ENCODE results near the gene YIPF1.

GRCh38 chr1:53891678-53892077 lies 2.1 kb upstream of the YIPF1 start:
- TF ChIP-seq FOXM1 (IDR thresholded peaks at IDR 0.05; ENCODE audit: borderline replicate concordance, low read depth) (no peak), MAX (IDR thresholded peaks at IDR 0.05) (no peak), EP300 (IDR thresholded peaks at IDR 0.05; ENCODE audit: borderline replicate concordance) (no peak), TCF12 (IDR thresholded peaks at IDR 0.05; ENCODE audit: low read depth) (no peak)
